K562 (cell line): Measurements from ENCODE around the gene CCDC183. TPM values are rescaled to one million over a fixed set of nuclear protein-coding genes. Genes with fewer than 3 reads are reported as not detected.

Source experiments
- CCNT2 ChIP-seq: IDR thresholded peaks from 2 replicates; pipeline ENCODE4 v1.6.1; 2011; ENCODE audit warnings: borderline replicate concordance, low read depth, mild to moderate bottlenecking, moderate library complexity, mixed read lengths, low read length; ENCODE audit not compliant: insufficient read length; ENCODE audit errors: extremely low read depth
- E2F4 ChIP-seq: sonication (generic); formaldehyde crosslinking; IDR thresholded peaks from 2 replicates; pipeline ENCODE4 v1.8.0; 2022; ENCODE audit warnings: mild to moderate bottlenecking, low read depth, missing genetic modification reagents
- EP300 ChIP-seq: IDR thresholded peaks from 2 replicates; pipeline ENCODE4 v1.6.1; 2012; ENCODE audit warnings: low read length, improper control_type of control experiment
- HDAC2 ChIP-seq: fragments of 450-650 bp; IDR thresholded peaks from 2 replicates; pipeline ENCODE4 v1.6.1; 2016; ENCODE audit warnings: mild to moderate bottlenecking
- HDAC6 ChIP-seq: IDR thresholded peaks from 2 replicates; pipeline ENCODE4 v1.6.1; 2012; ENCODE audit warnings: low read depth, mild to moderate bottlenecking, control low read depth, inconsistent platforms, low read length, moderate library complexity
- MBD2 ChIP-seq: sonication (generic); IDR thresholded peaks from 2 replicates; pipeline ENCODE4 v1.6.1; 2016; ENCODE audit warnings: low read depth, borderline replicate concordance
- NBN ChIP-seq: fragments of 450-650 bp; IDR thresholded peaks from 2 replicates; pipeline ENCODE4 v1.6.1; 2016; ENCODE audit warnings: low read depth, mild to moderate bottlenecking
- NCOR1 ChIP-seq: fragments of 450-650 bp; IDR thresholded peaks from 2 replicates; pipeline ENCODE4 v1.6.1; 2016; ENCODE audit warnings: mild to moderate bottlenecking, moderate library complexity
- NR0B1 ChIP-seq: fragments of 450-650 bp; IDR thresholded peaks from one replicate; pipeline ENCODE4 v1.6.1; 2018; ENCODE audit warnings: mild to moderate bottlenecking, moderate library complexity; ENCODE audit not compliant: partially characterized antibody
- NR4A1 ChIP-seq, 2 experiments: fragments of 250-450 bp in 1 of 2; fragments of 450-650 bp in 1 of 2; sonication (Bioruptor Pico) in 1 of 2; IDR thresholded peaks; 2 replicates each; pipeline versions ENCODE4 v1.4.0 to v1.6.1; 2016 to 2020; ENCODE audit warnings: mild to moderate bottlenecking in 2 of 2, missing compliant biosample characterization in 1 of 2, missing genetic modification characterization in 1 of 2, moderate library complexity in 1 of 2
- RBM39 ChIP-seq: fragments of 200-400 bp; formaldehyde crosslinking; optimal IDR thresholded peaks from 2 replicates; pipeline ENCODE3; 2018; ENCODE audit warnings: low read depth, low read length
- RFX7 ChIP-seq: fragments of 250-450 bp; sonication (Bioruptor Pico); IDR thresholded peaks from 2 replicates; pipeline ENCODE4 v1.5.1; 2021; ENCODE audit warnings: mild to moderate bottlenecking
- RREB1 ChIP-seq: fragments of 250-450 bp; sonication (Bioruptor Pico); IDR thresholded peaks from 2 replicates; pipeline ENCODE4 v1.4.0; 2020
- TBL1XR1 ChIP-seq, 2 experiments: IDR thresholded peaks; 2 replicates each; pipeline ENCODE4 v1.6.1; 2012; ENCODE audit warnings: improper control_type of control experiment in 2 of 2, low read length in 2 of 2, mild to moderate bottlenecking in 1 of 2
- THAP7 ChIP-seq: fragments of 250-450 bp; sonication (Bioruptor Pico); IDR thresholded peaks from 2 replicates; pipeline ENCODE4 v1.5.0; 2021
- ZBTB1 ChIP-seq: sonication (generic); formaldehyde crosslinking; IDR thresholded peaks from 2 replicates; pipeline ENCODE4 v1.8.1; 2023; ENCODE audit warnings: missing genetic modification reagents, low read depth, mild to moderate bottlenecking, borderline replicate concordance
- ZNF316 ChIP-seq: fragments of 450-650 bp; IDR thresholded peaks from 2 replicates; pipeline ENCODE4 v1.6.1; 2016
- ZNF431 ChIP-seq: sonication (generic); formaldehyde crosslinking; IDR thresholded peaks from 2 replicates; pipeline ENCODE4 v1.8.0; 2022; ENCODE audit warnings: mild to moderate bottlenecking, missing genetic modification reagents
- polyA plus RNA-seq, 8 experiments: library from polyadenylated mRNA; depleted of rRNA in 4 of 8; stranded (reverse) in 5 of 8; unstranded in 3 of 8; fragments of >200 nt; fragmentation: Nextera tagmentation in 2 of 8; fragmentation: Illumina TruSeq in 1 of 8; extraction: Ambion mirVana in 2 of 8; extraction: Trizol in 1 of 8; gene quantifications; 2 replicates each; pipeline versions ENCODE4 v1.2.1 to v1.2.3, GENCODE V29; 2011 to 2014; ENCODE audit warnings: inconsistent platforms in 1 of 8, missing spikeins in 1 of 8
- total RNA-seq, 7 experiments: library from RNA; depleted of rRNA in 6 of 7; stranded (reverse); fragments of >200 nt in 6 of 7; fragmentation: Illumina TruSeq in 2 of 7; extraction: Trizol in 2 of 7; gene quantifications; 2 replicates each; pipeline versions ENCODE4 v1.2.1 to v1.2.3, GENCODE V29; 2011 to 2021; ENCODE audit warnings: low replicate concordance in 1 of 7

The CCDC183 gene
- total and polyA plus RNA-seq, 9 of the 15 experiments (the other 6 are each of a cell fraction or from before 2014, with no cell fraction given): 0.21 to 0.60 (median 0.29) TPM; not detected in 4

GRCh38 chr9:136791516-136792276 lies 4.4 kb upstream of the CCDC183 start (continued):
- TF ChIP-seq ZNF431 (CRISPR knock-in tag) (no peak), RREB1 (CRISPR knock-in tag) (peak; percentile 36; the same call in 1 of the 2 replicates), THAP7 (CRISPR knock-in tag) (no peak), RFX7 (CRISPR knock-in tag) (no peak), NCOR1 (no peak), ZNF316 (no peak), NR0B1 (no peak), NBN (no peak), CCNT2 (no peak), EP300 (no peak), NR4A1 (CRISPR knock-in tag; IDR thresholded peaks at IDR 0.05) (peak; percentile 24; the same call in 1 of the 2 replicates), NR4A1 (tag; IDR thresholded peaks at IDR 0.05) (no peak), HDAC6 (no peak), ZBTB1 (CRISPR knock-in tag) (no peak), MBD2 (no peak), TBL1XR1 (IDR thresholded peaks at IDR 0.05; ENCODE audit: low read length in 2 of 2) (no peak), RBM39 (peak; percentile 39), E2F4 (CRISPR knock-in tag) (no peak), HDAC2 (0 out of 2 replicates have a peak, but pooled peaks have one; percentile 53)
